Fibroblast of peridontal ligament (primary cell): ENCODE measurements around the gene UROC1.

ENCODE experiments used
- DNase-seq: peaks from one replicate; pipeline ENCODE4 v3.0.0-alpha.2; 2010; ENCODE audit errors: extremely low read depth

The UROC1 gene

DNA sequence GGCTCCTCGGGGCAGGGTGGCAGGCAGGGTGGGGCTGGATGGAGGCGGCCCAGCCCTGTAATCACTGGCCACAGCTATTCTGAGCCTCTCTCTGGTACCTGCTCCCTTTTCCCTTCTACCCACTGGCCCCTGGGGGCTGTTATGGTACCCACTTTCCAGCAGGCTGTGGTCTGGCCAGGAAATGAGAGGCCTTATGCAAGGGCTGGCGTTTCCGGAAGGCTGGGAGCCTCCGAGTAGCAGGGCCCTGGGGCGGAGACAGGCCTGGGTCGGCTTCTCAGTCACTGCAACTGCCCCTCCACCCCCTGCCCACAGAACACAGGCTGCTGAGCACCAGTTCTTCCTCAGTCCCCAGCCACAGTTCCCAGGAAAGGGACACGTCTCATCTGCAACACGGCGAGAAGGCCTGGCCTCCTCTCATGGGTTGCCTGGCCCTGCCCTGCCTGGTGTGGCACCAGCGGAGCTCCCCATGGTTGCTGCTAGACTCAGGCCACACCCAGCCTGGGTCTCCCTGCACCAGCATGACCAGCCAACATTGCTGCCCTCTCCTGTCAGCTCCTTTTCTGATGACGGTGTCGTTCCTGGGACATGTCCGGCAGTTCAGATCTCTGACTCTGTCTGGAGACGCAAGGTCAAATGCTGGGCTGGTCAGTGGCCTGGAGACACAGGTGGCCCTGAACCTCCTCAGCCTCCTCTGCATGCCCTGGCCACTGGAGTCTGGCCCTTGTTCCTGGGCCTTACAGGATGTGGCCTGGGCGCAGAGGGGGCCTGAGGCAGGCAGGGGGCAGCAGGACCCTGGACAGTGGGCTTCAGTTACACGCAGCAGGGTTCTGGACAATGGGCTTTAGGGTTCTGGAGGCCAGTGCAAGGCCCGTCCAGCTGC is 12.8 kb upstream of the UROC1 start:
- DNase-seq: no peak

DNA sequence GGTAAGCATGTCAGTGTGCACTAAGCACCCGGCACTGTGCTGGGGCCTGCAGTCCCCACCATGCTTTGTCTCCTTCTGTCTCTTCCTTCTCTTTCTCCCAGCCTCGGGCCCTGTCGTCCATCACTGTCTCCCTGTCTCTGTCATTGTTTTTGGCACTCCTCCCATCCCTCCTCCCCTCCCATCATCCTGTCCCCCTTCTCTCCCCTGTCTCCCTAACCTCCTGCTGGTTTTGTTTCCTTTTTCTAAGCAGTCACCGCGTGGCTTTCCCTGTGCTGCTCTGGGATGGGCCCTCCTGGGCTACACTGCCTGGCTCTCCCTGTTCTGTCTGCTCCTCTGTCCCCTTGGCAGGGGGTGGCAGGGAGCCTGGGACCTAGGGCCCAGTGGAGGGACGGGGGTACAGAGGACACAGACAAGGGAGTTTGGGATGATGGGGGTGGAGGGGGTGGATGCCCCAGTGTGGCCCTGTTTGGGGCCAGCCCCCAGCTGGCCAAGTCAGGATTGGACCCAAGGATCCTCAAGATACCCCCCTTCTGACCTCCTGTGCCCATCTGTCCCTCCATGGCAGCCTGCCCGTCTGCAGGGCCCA is 12.1 kb upstream of the UROC1 start:
- no peak for DNase-seq

- peak; percentile 13 for DNase-seq
These were observed 11.4 kb upstream of the UROC1 start for GRCh38 chr3:126528800-126529541.

GRCh38 chr3:126528419-126528799 is 10.8 kb upstream of the UROC1 start:
- no peak for DNase-seq

- DNase-seq: no peak
These were observed 10.1 kb upstream of the UROC1 start for GRCh38 chr3:126527455-126528211.

GRCh38 chr3:126527006-126527405 is 9.4 kb upstream of the UROC1 start:
- DNase-seq: no peak

DNA sequence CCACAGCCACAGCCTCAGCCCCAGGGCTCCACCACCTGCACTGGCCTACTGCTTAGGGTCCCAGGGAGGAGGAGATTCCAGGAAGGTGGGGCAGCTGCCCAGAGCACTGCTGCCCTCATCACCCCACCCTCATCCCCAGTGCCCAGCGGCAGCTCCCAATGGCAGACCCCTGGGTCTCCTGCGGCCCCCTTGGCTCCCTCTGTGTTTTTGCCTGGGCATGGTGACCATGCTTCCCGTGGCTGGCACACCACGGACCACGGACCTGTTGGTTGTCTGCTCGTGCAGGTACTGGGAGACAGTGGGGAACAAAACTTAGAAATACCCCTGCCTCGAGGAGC is 9.1 kb upstream of the UROC1 start:
- no peak for DNase-seq

DNA sequence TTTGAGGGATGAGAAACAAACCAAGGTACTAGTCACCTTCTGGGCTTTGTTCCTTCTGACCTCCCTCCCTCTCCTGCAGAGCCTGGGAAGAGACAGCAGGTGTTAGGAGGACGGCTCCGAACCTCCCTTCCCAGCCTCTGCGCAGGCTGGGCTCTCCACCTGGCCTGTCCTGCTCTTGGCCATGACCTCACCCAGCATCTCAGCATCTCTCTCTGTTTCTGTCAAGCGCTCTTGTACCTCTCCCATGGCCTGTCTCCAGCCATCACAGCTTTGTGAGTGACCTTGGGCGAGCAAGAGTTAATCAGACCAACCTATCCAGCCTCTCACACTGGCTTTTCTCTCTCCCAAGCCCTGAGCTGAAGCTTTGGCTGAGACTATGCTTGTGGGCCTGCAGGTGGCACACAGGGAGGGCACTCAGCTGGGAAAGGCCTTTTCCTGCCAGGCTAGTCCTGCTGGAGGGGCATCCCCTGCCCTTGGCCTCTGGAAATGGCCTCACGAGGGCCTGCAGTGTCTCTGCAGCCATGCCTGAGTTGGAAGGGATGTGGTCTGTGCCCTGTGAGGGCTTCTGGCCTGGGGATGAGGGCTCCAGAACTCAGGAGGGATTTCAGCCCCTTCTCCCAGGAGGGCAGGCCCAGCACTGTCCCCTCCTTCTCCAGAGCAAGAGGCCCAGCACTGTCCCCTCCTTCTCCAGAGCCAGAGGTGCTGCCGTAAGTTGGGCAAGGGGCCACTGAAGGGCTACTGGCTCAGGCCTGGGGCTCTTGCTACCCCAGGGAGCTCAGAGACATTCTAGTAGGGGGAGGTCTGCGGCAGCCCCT is 8.5 kb upstream of the UROC1 start:
- DNase-seq: no peak

DNA sequence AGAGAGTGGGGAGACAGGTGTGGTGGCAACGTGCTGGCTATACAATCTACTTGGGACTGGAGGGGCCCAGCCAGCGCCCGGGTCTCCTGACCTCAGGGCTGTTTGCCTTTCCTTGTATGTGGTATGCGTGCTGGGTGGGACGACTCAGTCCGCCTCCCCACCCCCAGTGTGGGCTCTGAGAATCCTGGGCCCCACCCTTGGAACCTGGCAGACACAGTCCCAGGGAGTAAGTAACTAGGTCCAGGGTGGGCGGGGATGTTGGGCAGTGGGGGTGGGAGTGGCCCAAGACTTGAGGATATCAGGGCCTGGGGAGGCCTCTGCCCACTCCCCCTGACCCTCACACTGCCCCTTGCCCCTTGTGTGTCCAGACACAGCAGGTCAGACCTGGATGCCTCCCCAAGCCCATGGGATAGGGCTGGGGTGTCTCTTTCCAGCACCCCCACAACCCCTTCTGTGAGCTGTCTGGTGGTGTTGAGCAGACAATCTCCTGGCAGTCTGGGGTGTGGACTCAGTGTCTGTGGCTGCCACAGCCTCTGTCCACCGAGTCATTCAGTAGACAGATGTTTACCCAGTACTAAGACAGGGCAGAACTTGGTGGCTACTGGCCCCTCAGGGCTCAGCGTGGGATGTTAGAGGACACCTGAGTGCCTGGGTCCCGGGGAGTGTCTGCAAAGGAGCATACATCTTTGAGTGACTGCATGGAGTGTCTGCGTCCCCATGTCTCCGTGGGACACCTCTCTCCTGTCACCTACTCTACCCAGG is 7.7 kb upstream of the UROC1 start:
- no peak for DNase-seq

- no peak for DNase-seq
These were observed 6.9 kb upstream of the UROC1 start for GRCh38 chr3:126524429-126524988.

DNA sequence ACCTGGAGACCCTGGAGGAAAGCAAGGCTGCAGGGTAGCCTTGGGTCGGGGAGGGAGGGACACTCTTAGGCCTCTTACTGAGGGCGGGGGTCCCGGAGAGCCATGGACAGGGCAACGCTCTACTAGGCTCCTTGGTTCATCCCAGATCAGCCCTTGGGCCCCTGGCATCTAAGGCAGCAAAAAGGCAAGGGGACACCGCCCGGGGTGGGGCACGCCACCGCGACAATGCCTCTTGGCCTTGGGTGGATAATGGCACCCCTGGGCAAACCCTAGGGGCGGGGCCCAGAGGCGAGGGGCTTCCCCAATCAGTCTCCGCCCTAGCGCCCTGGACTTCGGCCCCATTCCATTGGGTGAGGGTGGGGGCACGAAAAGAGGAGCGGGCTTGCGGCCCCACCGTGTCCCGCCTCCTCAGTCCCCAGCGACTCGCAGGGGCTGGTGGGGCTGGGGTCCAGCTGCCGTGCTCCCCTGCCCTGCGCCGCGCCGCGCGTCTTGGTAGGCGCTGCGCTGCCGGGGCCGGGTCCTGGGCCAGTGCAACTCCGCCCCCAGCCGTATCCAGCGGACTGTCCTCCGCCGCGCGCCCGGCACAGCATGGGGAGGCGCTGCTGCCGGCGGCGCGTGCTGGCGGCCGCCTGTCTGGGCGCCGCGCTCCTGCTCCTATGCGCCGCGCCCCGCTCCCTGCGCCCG is 6.3 kb upstream of the UROC1 start, which contains the start of gene CHST13:
CHST13 (plus strand) TSS at position 411 of the 684 bp plus-strand sequence; CDS start at position 589, 178 bp downstream.
- DNase-seq: no peak

DNA sequence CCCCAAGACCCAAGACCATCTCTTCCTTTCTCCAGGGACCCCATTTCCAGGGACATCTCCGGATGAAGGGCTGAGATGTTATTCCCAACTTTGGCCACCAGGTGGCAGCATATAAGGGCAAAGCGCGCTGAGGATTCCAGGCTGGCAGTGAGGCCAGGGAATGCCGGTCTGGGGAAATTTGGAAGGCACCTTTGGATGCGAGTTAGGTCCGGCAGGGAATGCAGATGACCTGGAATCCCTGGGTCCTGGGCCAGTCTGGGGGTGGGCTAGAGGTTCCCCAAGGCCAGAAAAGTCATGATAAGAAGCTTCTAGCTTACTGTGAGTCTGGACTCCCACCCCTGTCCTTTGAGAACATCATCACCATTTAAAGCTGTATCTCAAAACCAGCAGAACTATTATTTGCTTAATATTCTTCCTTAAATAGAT is 4.8 kb upstream of the UROC1 start:
- peak; percentile 57 for DNase-seq

- DNase-seq: no peak
These were observed 3.7 kb upstream of the UROC1 start for GRCh38 chr3:126521122-126521891.

- no peak for DNase-seq
These were observed 2.2 kb upstream of the UROC1 start for GRCh38 chr3:126519506-126520455.

DNA sequence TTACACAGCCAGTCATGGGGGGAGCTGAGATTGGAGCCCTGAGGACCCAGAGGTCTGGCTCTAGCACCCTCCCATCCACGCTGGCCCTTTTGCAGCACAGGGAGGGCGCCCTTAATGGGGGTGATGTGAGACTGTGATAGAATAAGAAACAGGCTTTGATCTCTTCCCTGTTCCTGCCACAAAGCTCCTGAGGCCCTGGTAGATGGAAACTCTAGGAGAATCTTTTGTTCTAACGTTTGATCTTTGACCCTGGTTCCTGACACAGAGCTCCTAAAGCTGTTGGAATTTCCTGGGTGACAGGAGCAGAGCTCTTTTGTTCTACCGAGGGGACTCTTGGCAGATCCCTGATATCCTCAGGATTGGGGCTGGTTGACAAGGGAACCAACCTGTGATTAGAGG is 1.2 kb upstream of the UROC1 start:
- no peak for DNase-seq

DNA sequence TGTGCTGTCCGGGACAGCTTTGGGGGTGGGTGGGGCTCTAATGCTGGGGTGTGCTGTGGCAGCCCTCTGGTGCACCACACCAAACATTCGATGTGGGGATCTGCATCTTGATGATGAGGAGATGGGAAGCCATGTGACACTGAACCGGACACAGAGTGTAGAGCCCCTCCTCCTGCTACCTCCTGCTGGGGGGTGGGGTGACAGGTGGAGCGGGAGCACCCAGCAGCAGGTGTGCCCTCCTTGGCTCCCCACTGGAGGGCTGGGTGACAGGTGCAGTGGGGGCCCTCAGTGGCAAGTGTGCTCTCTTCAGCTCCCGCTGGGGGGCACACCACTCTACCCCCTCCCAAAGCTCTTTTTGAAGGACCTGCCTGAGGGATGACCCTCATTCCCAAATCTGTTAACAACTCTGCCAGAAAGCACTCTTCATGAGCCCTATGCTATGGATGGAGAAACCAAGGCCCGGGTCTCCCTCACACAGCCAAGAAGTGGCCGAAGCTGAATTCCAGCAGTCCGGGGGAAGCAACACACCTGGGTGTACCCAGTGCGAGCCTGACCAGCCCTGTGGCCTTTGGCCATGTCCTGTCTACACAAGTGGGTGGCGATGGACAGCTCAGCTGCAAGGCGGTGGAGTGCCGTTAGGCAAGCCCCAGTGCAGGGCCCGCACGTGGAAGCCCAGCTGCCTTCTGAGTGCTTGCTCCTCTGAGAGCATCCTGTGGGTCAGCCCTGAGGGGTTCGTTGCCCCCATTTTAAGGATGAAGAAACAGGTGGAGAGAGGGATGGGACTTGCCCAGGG is 609 bp upstream of the UROC1 start:
- DNase-seq: no peak

DNA sequence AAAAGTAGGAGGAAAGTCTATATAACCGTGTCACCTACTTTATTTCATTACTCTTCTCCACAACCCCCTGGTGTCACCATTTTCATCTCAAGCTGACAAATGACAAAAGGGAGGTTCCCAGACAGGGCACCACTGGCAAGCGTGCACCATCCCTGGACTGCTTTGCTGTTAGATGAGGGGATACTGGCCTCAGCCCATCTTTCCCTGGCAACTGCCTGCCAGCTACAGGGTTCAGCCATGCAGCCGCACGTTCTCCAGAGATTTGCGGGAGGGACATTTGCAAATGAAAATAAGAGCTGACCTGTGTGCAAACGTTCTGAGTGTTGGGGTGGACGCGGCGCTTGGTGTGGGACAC is 660 bp downstream of the UROC1 start:
- DNase-seq: no peak
